Measurements from ENCODE around the gene CCL5. TPM values are rescaled to one million over a fixed set of nuclear protein-coding genes. Genes with fewer than 3 reads are reported as not detected.

The CCL5 gene
- total and polyA plus RNA-seq, 10 of the 15 experiments (the other 5 are each of a cell fraction or from before 2014, with no cell fraction given) = 45.7 to 186 (median 90.8) TPM

DNA sequence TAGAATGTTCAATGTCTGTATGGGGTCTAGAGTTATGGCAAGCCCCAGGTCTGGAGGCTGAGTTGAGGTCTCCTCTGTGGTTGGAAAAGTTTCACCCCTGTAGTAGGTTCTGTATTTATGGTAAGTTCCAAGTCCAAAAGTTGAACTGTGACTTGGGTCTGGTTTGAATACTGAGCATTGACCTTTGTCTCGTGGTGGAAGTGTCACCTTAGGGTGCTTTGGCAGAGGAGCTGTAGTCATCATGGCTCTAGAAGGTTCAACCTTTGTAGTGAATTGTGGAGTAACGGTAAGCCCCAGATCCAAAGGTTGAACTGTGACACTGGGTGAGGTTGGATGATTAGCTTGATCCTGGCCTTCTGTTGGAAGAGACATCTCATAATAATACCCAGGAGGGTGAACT is 32.8 kb upstream of the CCL5 start:
- FAIRE-seq (no peak), DNase-seq (ENCODE audit: low read depth, low spot score) (no peak), ATAC-seq (no peak)
- Histone ChIP-seq H3K4me3 (no peak overlapping the region), H4K20me1 (ENCODE audit: control insufficient read depth, insufficient read depth) (no peaks in the 10 kb centered on the region), H3K4me1 (ENCODE audit: control insufficient read depth, insufficient read depth, low read length) (no peaks in the 10 kb centered on the region), H3K27ac (ENCODE audit: control insufficient read depth, insufficient read depth) (no peak overlapping the region), H3K27me3 (replicated peaks in 1 of 2; ENCODE audit: control insufficient read depth in 2 of 2, insufficient read depth in 2 of 2, low read length in 1 of 2) (no peaks in the 10 kb centered on the region), H3K36me3 (ENCODE audit: control insufficient read depth in 2 of 2, insufficient read depth in 2 of 2, low read length in 1 of 2) (no peaks in the 10 kb centered on the region), H3K9ac (ENCODE audit: control insufficient read depth, insufficient read depth, low read length) (no peak overlapping the region), H3K79me2 (ENCODE audit: control insufficient read depth, insufficient read depth, low read length) (no peaks in the 10 kb centered on the region), H3K9me3 (replicated peaks; ENCODE audit: control insufficient read depth, insufficient read depth, low read length) (no peaks in the 10 kb centered on the region), H3K4me2 (ENCODE audit: control insufficient read depth, insufficient read depth) (no peak overlapping the region), H2AFZ (ENCODE audit: control insufficient read depth, low read depth, low read length) (no peak overlapping the region)
- 16% methylated on average over 2 of the region's 2 CpGs for WGBS (ENCODE audit: insufficient coverage, insufficient replicate concordance, low lambda C conversion rate, missing lambda C conversion rate)
- RAD21 ChIA-PET (ENCODE audit: unreplicated experiment) = no interaction called here
- CTCF ChIA-PET = interaction anchor here (1.3 kb wide), 1 partner anchor 11 kb away, joined by 3 read pairs; no protein-coding TSS in a partner anchor
- in situ Hi-C loops (cut with MboI) = no loop called here
- SMC1A ChIA-PET (ENCODE audit: uncharacterized antibody, unreplicated experiment) = interaction anchor here (0.7 to 1.2 kb wide), 4 partner anchors 10 to 63 kb away, joined by 3 to 5 read pairs (median 4); no protein-coding TSS in a partner anchor
- no peak for TF ChIP-seq MTA2 (IDR thresholded peaks at IDR 0.05; ENCODE audit: low read depth)
- TF ChIP-seq, protein P1, sequence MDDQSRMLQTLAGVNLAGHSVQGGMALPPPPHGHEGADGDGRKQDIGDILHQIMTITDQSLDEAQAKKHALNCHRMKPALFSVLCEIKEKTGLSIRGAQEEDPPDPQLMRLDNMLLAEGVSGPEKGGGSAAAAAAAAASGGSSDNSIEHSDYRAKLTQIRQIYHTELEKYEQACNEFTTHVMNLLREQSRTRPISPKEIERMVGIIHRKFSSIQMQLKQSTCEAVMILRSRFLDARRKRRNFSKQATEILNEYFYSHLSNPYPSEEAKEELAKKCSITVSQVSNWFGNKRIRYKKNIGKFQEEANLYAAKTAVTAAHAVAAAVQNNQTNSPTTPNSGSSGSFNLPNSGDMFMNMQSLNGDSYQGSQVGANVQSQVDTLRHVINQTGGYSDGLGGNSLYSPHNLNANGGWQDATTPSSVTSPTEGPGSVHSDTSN (IDR thresholded peaks at IDR 0.05; ENCODE audit: insufficient replicate concordance, low read depth, low read length) = no peak
- POLR2A ChIA-PET = no interaction called here
- BruUV-seq (replicated peaks) = no TSS peak
- intact Hi-C loops (cut with micrococcal nuclease; ENCODE audit: unreplicated experiment) = no loop called here

DNA sequence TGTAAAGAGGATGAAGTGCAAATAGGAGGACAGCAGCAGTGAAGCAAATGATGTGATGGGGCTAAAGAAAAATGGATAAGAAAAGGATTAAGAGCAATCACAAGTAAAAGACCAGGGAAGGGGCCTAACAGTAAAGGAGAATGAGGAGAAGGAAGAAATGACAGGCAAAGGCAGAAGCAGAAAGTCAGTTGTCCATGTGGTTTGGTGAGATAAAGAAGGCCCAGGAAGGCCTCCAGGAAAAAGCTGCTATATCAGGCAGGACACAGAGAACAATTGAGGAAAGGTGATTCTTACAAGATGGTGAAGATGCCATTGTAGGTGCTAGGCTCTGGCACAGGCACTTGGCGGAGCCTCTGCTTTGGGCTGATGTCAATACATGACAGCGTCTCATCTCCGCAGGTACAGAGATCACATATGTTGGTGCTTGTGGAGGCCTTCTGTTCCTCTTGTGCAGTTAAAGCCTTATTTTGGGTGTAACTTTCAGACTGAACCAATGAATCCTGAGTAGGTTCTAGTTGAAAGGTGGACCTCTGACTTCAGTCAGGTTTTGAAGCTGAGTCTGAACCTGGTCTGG is 32.3 kb upstream of the CCL5 start:
- H3K9me3 ChIP-seq (replicated peaks; ENCODE audit: control insufficient read depth, insufficient read depth, low read length) = no peaks in the 10 kb centered on the region
- ATAC-seq = no peak
- SMC1A ChIA-PET (ENCODE audit: uncharacterized antibody, unreplicated experiment) = interaction anchor here (0.7 to 1.2 kb wide), 4 partner anchors 9 to 63 kb away, joined by 3 to 5 read pairs (median 4); no protein-coding TSS in a partner anchor
- no peak overlapping the region for H3K4me2 ChIP-seq (ENCODE audit: control insufficient read depth, insufficient read depth)
- no peak overlapping the region for H3K27ac ChIP-seq (ENCODE audit: control insufficient read depth, insufficient read depth)
- CTCF ChIA-PET = interaction anchor here (1.3 kb wide), 1 partner anchor 11 kb away, joined by 3 read pairs; no protein-coding TSS in a partner anchor
- H3K4me3 ChIP-seq = no peak overlapping the region
- intact Hi-C loops (cut with micrococcal nuclease; ENCODE audit: unreplicated experiment) = no loop called here
- H2AFZ ChIP-seq (ENCODE audit: control insufficient read depth, low read depth, low read length) = no peak overlapping the region
- H3K4me1 ChIP-seq (ENCODE audit: control insufficient read depth, insufficient read depth, low read length) = no peaks in the 10 kb centered on the region
- RAD21 ChIA-PET (ENCODE audit: unreplicated experiment) = no interaction called here
- H3K36me3 ChIP-seq (ENCODE audit: control insufficient read depth in 2 of 2, insufficient read depth in 2 of 2, low read length in 1 of 2) = no peaks in the 10 kb centered on the region
- 80% methylated on average over 3 of the region's 3 CpGs for WGBS (ENCODE audit: insufficient coverage, insufficient replicate concordance, low lambda C conversion rate, missing lambda C conversion rate)
- no peak overlapping the region for H3K9ac ChIP-seq (ENCODE audit: control insufficient read depth, insufficient read depth, low read length)
- POLR2A ChIA-PET = no interaction called here
- DNase-seq (ENCODE audit: low read depth, low spot score) = no peak
- in situ Hi-C loops (cut with MboI) = no loop called here
- FAIRE-seq = no peak
- H3K27me3 ChIP-seq (replicated peaks in 1 of 2; ENCODE audit: control insufficient read depth in 2 of 2, insufficient read depth in 2 of 2, low read length in 1 of 2) = no peaks in the 10 kb centered on the region
- no peaks in the 10 kb centered on the region for H3K79me2 ChIP-seq (ENCODE audit: control insufficient read depth, insufficient read depth, low read length)
- no TSS peak for BruUV-seq (replicated peaks)
- no peaks in the 10 kb centered on the region for H4K20me1 ChIP-seq (ENCODE audit: control insufficient read depth, insufficient read depth)
- TF ChIP-seq JUND (IDR thresholded peaks at IDR 0.05; ENCODE audit: low read depth, low read length) = no peak
- no peak for TF ChIP-seq PML (IDR thresholded peaks at IDR 0.05; ENCODE audit: low read length)
- TF ChIP-seq TCF7 (IDR thresholded peaks at IDR 0.05; ENCODE audit: borderline replicate concordance) = no peak
- no peak for TF ChIP-seq MTA3 (IDR thresholded peaks at IDR 0.05; ENCODE audit: borderline replicate concordance, low read length)
- no peak for TF ChIP-seq BACH1 (IDR thresholded peaks at IDR 0.05; ENCODE audit: borderline replicate concordance)
- TF ChIP-seq SREBF2 (IDR thresholded peaks at IDR 0.05; ENCODE audit: low read length) = no peak
- no peak for TF ChIP-seq SMARCA5 (IDR thresholded peaks at IDR 0.05)
- no peak for TF ChIP-seq YBX1 (IDR thresholded peaks at IDR 0.05)
- no peak for TF ChIP-seq STAT1 (conservative IDR thresholded peaks at IDR 0.05)
- TF ChIP-seq MTA2 (IDR thresholded peaks at IDR 0.05; ENCODE audit: low read depth) = no peak
- TF ChIP-seq MYB (IDR thresholded peaks at IDR 0.05; ENCODE audit: borderline replicate concordance, low read depth, low read length) = no peak
- no peak for TF ChIP-seq EGR1 (IDR thresholded peaks at IDR 0.05; ENCODE audit: borderline replicate concordance in 1 of 2, low read depth in 2 of 2, low read length in 2 of 2)
- TF ChIP-seq KDM1A (IDR thresholded peaks at IDR 0.05; ENCODE audit: borderline replicate concordance) = no peak
- TF ChIP-seq NRF1 (conservative IDR thresholded peaks at IDR 0.05; ENCODE audit: low read depth, low read length) = no peak
- TF ChIP-seq IKZF2 (IDR thresholded peaks at IDR 0.05) = no peak
- no peak for TF ChIP-seq ZNF217 (IDR thresholded peaks at IDR 0.05)

Data from GM12878 (cell line).